SJCRH30 (cell line): ENCODE measurements around the gene MAGI2. TPM values are rescaled to one million over a fixed set of nuclear protein-coding genes. Genes with fewer than 3 reads are reported as not detected.

Experiments
- DNase-seq, 2 experiments: peaks; one replicate each; pipeline ENCODE4 v3.0.0-alpha.2; 2015 to 2020
- H3K27ac ChIP-seq: fragments of 250-450 bp; sonication (Bioruptor Pico); 2 replicates; pipeline ENCODE4 v1.5.1; 2020; ENCODE audit warnings: mild to moderate bottlenecking, moderate library complexity
- H3K27me3 ChIP-seq: fragments of 250-450 bp; sonication (Bioruptor Pico); 2 replicates; pipeline ENCODE4 v1.5.1; 2020; ENCODE audit warnings: mild to moderate bottlenecking, moderate library complexity
- H3K36me3 ChIP-seq: fragments of 250-450 bp; sonication (Bioruptor Pico); 2 replicates; pipeline ENCODE4 v1.5.1; 2020; ENCODE audit warnings: mild to moderate bottlenecking, moderate library complexity
- H3K4me1 ChIP-seq: fragments of 250-450 bp; sonication (Bioruptor Pico); 2 replicates; pipeline ENCODE4 v1.5.1; 2020; ENCODE audit warnings: mild to moderate bottlenecking, moderate library complexity
- H3K4me3 ChIP-seq: fragments of 250-450 bp; sonication (Bioruptor Pico); 2 replicates; pipeline ENCODE4 v1.5.1; 2020; ENCODE audit warnings: mild to moderate bottlenecking, moderate library complexity
- H3K9me3 ChIP-seq: fragments of 250-450 bp; sonication (Bioruptor Pico); replicated peaks from 2 replicates; pipeline ENCODE4 v1.5.1; 2020; ENCODE audit warnings: mild to moderate bottlenecking, moderate library complexity
- total RNA-seq: library from RNA; depleted of rRNA; stranded (reverse); fragments of >200 nt; shearing (Covaris generic); gene quantifications from 2 replicates; pipeline ENCODE4 v1.2.3, GENCODE V29; 2014

Gene MAGI2
- total RNA-seq, 1 experiment from 2014 or later, result 2.4 TPM

- H3K4me3 ChIP-seq, result no peak overlapping the region
- peak; percentile 82 to 94 for DNase-seq
Measured at GRCh38 chr7:79245623-79246249, 207.7 kb downstream of the MAGI2 start.

GRCh38 chr7:79244482-79244881, 209.0 kb downstream of the MAGI2 start:
- Histone ChIP-seq H3K27me3 (no peaks in the 10 kb centered on the region), H3K4me3 (no peak overlapping the region), H3K9me3 (no peaks in the 10 kb centered on the region), H3K4me1 (peaks cover 23% of the 10 kb centered on the region), H3K36me3 (no peaks in the 10 kb centered on the region), H3K27ac (no peak overlapping the region)
- peak; percentile 34 to 60 for DNase-seq

More at GRCh38 chr7:79245623-79246249, 207.7 kb downstream of the MAGI2 start:
- Histone ChIP-seq H3K36me3 (no peaks in the 10 kb centered on the region), H3K27ac (no peak overlapping the region; the same call in 1 of the 2 replicates), H3K4me1 (peaks cover 17% of the 10 kb centered on the region), H3K9me3 (no peaks in the 10 kb centered on the region), H3K27me3 (no peaks in the 10 kb centered on the region)

- no peak overlapping the region for H3K4me3 ChIP-seq
- no peaks in the 10 kb centered on the region for H3K27me3 ChIP-seq
- no peaks in the 10 kb centered on the region for H3K9me3 ChIP-seq
- no peak overlapping the region for H3K27ac ChIP-seq
- DNase-seq, result peak in 1 of 2 experiments; percentile 30
- H3K4me1 ChIP-seq, result peaks cover 23% of the 10 kb centered on the region
- H3K36me3 ChIP-seq, result no peaks in the 10 kb centered on the region
Measured at GRCh38 chr7:79241288-79242060, 212.0 kb downstream of the MAGI2 start.

- peaks cover 18% of the 10 kb centered on the region for H3K4me1 ChIP-seq
- no peak overlapping the region for H3K4me3 ChIP-seq
- peak in 1 of 2 experiments; percentile 17 for DNase-seq
- no peaks in the 10 kb centered on the region for H3K27me3 ChIP-seq
- no peaks in the 10 kb centered on the region for H3K36me3 ChIP-seq
- H3K9me3 ChIP-seq, result no peaks in the 10 kb centered on the region
- H3K27ac ChIP-seq, result no peak overlapping the region
Measured at GRCh38 chr7:79240413-79240812, 213.1 kb downstream of the MAGI2 start.

- Histone ChIP-seq H3K27ac (no peak overlapping the region), H3K9me3 (no peaks in the 10 kb centered on the region), H3K4me3 (no peak overlapping the region), H3K27me3 (no peaks in the 10 kb centered on the region), H3K36me3 (no peaks in the 10 kb centered on the region), H3K4me1 (peaks cover 12% of the 10 kb centered on the region)
- DNase-seq, result no peak
Measured at GRCh38 chr7:79236352-79237028, 217.0 kb downstream of the MAGI2 start.

GRCh38 chr7:79227044-79227443, 226.4 kb downstream of the MAGI2 start:
- Histone ChIP-seq H3K4me1 (no peaks in the 10 kb centered on the region; the same call in 1 of the 2 replicates), H3K9me3 (0 out of 2 replicates have a peak, but pooled peaks cover 3% of the 10 kb centered on the region), H3K27me3 (no peaks in the 10 kb centered on the region), H3K4me3 (no peak overlapping the region), H3K36me3 (no peaks in the 10 kb centered on the region), H3K27ac (no peak overlapping the region)
- DNase-seq, result no peak

- no peaks in the 10 kb centered on the region for H3K36me3 ChIP-seq
- H3K27me3 ChIP-seq, result no peaks in the 10 kb centered on the region
- no peak overlapping the region for H3K27ac ChIP-seq
- peak; percentile 22 to 58 for DNase-seq
- peaks cover 24% of the 10 kb centered on the region for H3K4me1 ChIP-seq
- H3K9me3 ChIP-seq, result no peaks in the 10 kb centered on the region
- no peak overlapping the region for H3K4me3 ChIP-seq
Measured at GRCh38 chr7:79221211-79221610, 232.3 kb downstream of the MAGI2 start.

- Histone ChIP-seq H3K36me3 (no peaks in the 10 kb centered on the region), H3K27me3 (no peaks in the 10 kb centered on the region), H3K4me1 (peaks cover 24% of the 10 kb centered on the region), H3K27ac (no peak overlapping the region), H3K9me3 (no peaks in the 10 kb centered on the region), H3K4me3 (no peak overlapping the region)
- no peak for DNase-seq
Measured at GRCh38 chr7:79217976-79218626, 235.4 kb downstream of the MAGI2 start.

- DNase-seq, result no peak
- Histone ChIP-seq H3K27ac (no peak overlapping the region), H3K9me3 (no peaks in the 10 kb centered on the region), H3K4me1 (peaks cover 24% of the 10 kb centered on the region), H3K4me3 (no peak overlapping the region), H3K36me3 (no peaks in the 10 kb centered on the region), H3K27me3 (no peaks in the 10 kb centered on the region)
Measured at GRCh38 chr7:79217468-79217867, 236.0 kb downstream of the MAGI2 start.

GRCh38 chr7:79216236-79216635, 237.2 kb downstream of the MAGI2 start:
- no peak for DNase-seq
- Histone ChIP-seq H3K27me3 (no peaks in the 10 kb centered on the region), H3K36me3 (no peaks in the 10 kb centered on the region), H3K27ac (no peak overlapping the region), H3K4me3 (no peak overlapping the region), H3K9me3 (no peaks in the 10 kb centered on the region), H3K4me1 (peaks cover 17% of the 10 kb centered on the region)

GRCh38 chr7:79212334-79212733, 241.1 kb downstream of the MAGI2 start:
- Histone ChIP-seq H3K4me1 (peaks cover 5% of the 10 kb centered on the region), H3K4me3 (no peak overlapping the region), H3K36me3 (no peaks in the 10 kb centered on the region), H3K27me3 (no peaks in the 10 kb centered on the region), H3K27ac (no peak overlapping the region), H3K9me3 (no peaks in the 10 kb centered on the region)
- no peak for DNase-seq

GRCh38 chr7:79211724-79212123, 241.7 kb downstream of the MAGI2 start:
- no peak for DNase-seq
- Histone ChIP-seq H3K27ac (no peak overlapping the region), H3K9me3 (no peaks in the 10 kb centered on the region), H3K4me1 (no peaks in the 10 kb centered on the region; the same call in 1 of the 2 replicates), H3K36me3 (no peaks in the 10 kb centered on the region), H3K27me3 (no peaks in the 10 kb centered on the region), H3K4me3 (no peak overlapping the region)

- Histone ChIP-seq H3K4me3 (no peak overlapping the region), H3K9me3 (no peaks in the 10 kb centered on the region), H3K27me3 (0 out of 2 replicates have a peak, but pooled peaks cover 3% of the 10 kb centered on the region), H3K27ac (peak overlapping the region; percentile 16; the same call in 1 of the 2 replicates), H3K36me3 (no peaks in the 10 kb centered on the region), H3K4me1 (peaks cover 11% of the 10 kb centered on the region; the same call in 1 of the 2 replicates)
- peak; percentile 22 to 55 for DNase-seq
Measured at GRCh38 chr7:79199961-79200360, 253.5 kb downstream of the MAGI2 start.

- Histone ChIP-seq H3K36me3 (no peaks in the 10 kb centered on the region), H3K27ac (no peak overlapping the region; the same call in 1 of the 2 replicates), H3K4me1 (peaks cover 11% of the 10 kb centered on the region; the same call in 1 of the 2 replicates), H3K9me3 (no peaks in the 10 kb centered on the region), H3K27me3 (0 out of 2 replicates have a peak, but pooled peaks cover 3% of the 10 kb centered on the region), H3K4me3 (no peak overlapping the region)
- no peak for DNase-seq
Measured at GRCh38 chr7:79199266-79199665, 254.2 kb downstream of the MAGI2 start.
